ENCODE results near the gene PTPRM. TPM values are rescaled to one million over a fixed set of nuclear protein-coding genes. Genes with fewer than 3 reads are reported as not detected.

Gene PTPRM
- total and polyA plus RNA-seq, 2 experiments from 2014 or later = 1.6 to 5.3 TPM

GRCh38 chr18:7678801-7679200 lies 111.7 kb downstream of the PTPRM start (continued):
- TF ChIP-seq ZNF462 (CRISPR knock-in tag; IDR thresholded peaks at IDR 0.05) (no peak), POLR2AphosphoS5 (IDR thresholded peaks at IDR 0.05; ENCODE audit: low read depth) (no peak), STAT1 (IDR thresholded peaks at IDR 0.05; ENCODE audit: unreplicated experiment) (no peak), NANOG (IDR thresholded peaks at IDR 0.05; ENCODE audit: borderline replicate concordance) (no peak), ZNF114 (CRISPR knock-in tag; IDR thresholded peaks at IDR 0.05) (no peak)
- TF ChIP-seq, protein P1, sequence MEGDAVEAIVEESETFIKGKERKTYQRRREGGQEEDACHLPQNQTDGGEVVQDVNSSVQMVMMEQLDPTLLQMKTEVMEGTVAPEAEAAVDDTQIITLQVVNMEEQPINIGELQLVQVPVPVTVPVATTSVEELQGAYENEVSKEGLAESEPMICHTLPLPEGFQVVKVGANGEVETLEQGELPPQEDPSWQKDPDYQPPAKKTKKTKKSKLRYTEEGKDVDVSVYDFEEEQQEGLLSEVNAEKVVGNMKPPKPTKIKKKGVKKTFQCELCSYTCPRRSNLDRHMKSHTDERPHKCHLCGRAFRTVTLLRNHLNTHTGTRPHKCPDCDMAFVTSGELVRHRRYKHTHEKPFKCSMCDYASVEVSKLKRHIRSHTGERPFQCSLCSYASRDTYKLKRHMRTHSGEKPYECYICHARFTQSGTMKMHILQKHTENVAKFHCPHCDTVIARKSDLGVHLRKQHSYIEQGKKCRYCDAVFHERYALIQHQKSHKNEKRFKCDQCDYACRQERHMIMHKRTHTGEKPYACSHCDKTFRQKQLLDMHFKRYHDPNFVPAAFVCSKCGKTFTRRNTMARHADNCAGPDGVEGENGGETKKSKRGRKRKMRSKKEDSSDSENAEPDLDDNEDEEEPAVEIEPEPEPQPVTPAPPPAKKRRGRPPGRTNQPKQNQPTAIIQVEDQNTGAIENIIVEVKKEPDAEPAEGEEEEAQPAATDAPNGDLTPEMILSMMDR (conservative IDR thresholded peaks at IDR 0.05; ENCODE audit: low read depth in 2 of 2) = no peak

DNA sequence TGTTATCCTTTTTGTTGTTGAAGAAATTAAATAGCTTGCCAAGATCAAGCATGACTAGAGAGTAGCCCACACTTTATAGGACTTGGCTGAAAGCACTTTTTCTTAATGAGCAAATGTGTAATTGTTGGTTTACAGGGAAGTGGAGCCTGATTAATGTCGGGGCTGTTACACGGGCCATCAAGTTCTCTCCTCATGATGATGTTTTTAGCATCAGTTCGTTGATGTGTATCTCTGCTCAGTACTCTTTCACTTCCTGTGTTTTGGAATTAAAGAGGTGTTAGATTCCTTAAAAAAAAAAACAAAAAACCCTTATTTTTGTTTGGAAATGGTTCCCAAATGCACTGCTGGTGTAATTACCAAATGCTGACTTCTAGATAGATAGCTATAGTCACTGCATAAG lies 114.2 kb downstream of the PTPRM start:
- Histone ChIP-seq H3K27ac (ENCODE audit: low read depth) (no peak overlapping the region), H4K20me1 (replicated peaks; ENCODE audit: insufficient read depth) (no peaks in the 10 kb centered on the region), H3K36me3 (ENCODE audit: insufficient read depth) (no peaks in the 10 kb centered on the region), H3K79me2 (replicated peaks; ENCODE audit: insufficient read depth) (no peaks in the 10 kb centered on the region), H3K9me2 (ENCODE audit: insufficient read depth) (no peaks in the 10 kb centered on the region), H3F3A (replicated peaks; ENCODE audit: low read depth) (no peaks in the 10 kb centered on the region), H2AFZ (no peak overlapping the region), H3K27me3 (ENCODE audit: insufficient read depth) (no peaks in the 10 kb centered on the region), H3K4me3 (no peak overlapping the region), H3K4me2 (no peak overlapping the region), H3K4me1 (ENCODE audit: insufficient read depth) (peaks cover 6% of the 10 kb centered on the region; the same call in 1 of the 2 replicates)
- DNase-seq (ENCODE audit: low spot score) = no peak
- Mint-ChIP-seq H3K4me1 (peaks cover 22% of the 10 kb centered on the region), H3K4me3 (no peak overlapping the region), H3K9me3 (no peaks in the 10 kb centered on the region), H3K36me3 (ENCODE audit: low read depth) (no peaks in the 10 kb centered on the region), H3K27ac (no peak overlapping the region), H3K27me3 (ENCODE audit: insufficient read depth, low read depth, poor library complexity) (peaks cover 2% of the 10 kb centered on the region)
- ATAC-seq = no peak
- TF ChIP-seq REST (IDR thresholded peaks at IDR 0.05; ENCODE audit: unreplicated experiment) (no peak), ZNF331 (CRISPR knock-in tag; IDR thresholded peaks at IDR 0.05; ENCODE audit: low read depth) (no peak), NANOG (IDR thresholded peaks at IDR 0.05; ENCODE audit: borderline replicate concordance) (no peak), EZH2phosphoT487 (IDR thresholded peaks at IDR 0.05; ENCODE audit: unreplicated experiment) (no peak), JUNB (IDR thresholded peaks at IDR 0.05; ENCODE audit: unreplicated experiment) (no peak), CREB1 (CRISPR knock-in tag; IDR thresholded peaks at IDR 0.05; ENCODE audit: low read depth) (no peak), EZH2 (IDR thresholded peaks at IDR 0.05; ENCODE audit: low read depth, unreplicated experiment) (no peak), STAT1 (IDR thresholded peaks at IDR 0.05; ENCODE audit: unreplicated experiment) (no peak), ZNF114 (CRISPR knock-in tag; IDR thresholded peaks at IDR 0.05) (no peak)
- TF ChIP-seq, protein P1 (conservative IDR thresholded peaks at IDR 0.05; ENCODE audit: low read depth in 2 of 2) = no peak
